Spinal cord (tissue), 10 donors: ENCODE measurements around the gene GAS7. TPM values are rescaled to one million over a fixed set of nuclear protein-coding genes. Genes with fewer than 3 reads are reported as not detected.

Source experiments
- DNase-seq, 6 donors: peaks; one replicate each; pipeline versions ENCODE4 v3.0.0 to v3.0.0-alpha.2; 2013 to 2015; ENCODE audit warnings: low spot score in 6 of 6, low read depth in 4 of 6
- H3K27ac ChIP-seq: one replicate; pipeline ENCODE4 v1.5.1; 2013; ENCODE audit warnings: low read depth, low read length, control low read depth
- H3K27me3 ChIP-seq: one replicate; pipeline ENCODE4 v1.6.1; 2013; ENCODE audit warnings: low read length; ENCODE audit not compliant: control insufficient read depth, insufficient read depth
- H3K36me3 ChIP-seq: one replicate; pipeline ENCODE4 v1.6.1; 2013; ENCODE audit warnings: low read length; ENCODE audit not compliant: control insufficient read depth, insufficient read depth
- H3K4me1 ChIP-seq: one replicate; pipeline ENCODE4 v1.6.1; 2013; ENCODE audit warnings: low read length; ENCODE audit not compliant: control insufficient read depth, insufficient read depth
- H3K4me3 ChIP-seq: one replicate; pipeline ENCODE4 v1.5.1; 2013; ENCODE audit warnings: low read depth, low read length, control low read depth
- H3K9me3 ChIP-seq: one replicate; pipeline ENCODE4 v1.6.1; 2013; ENCODE audit warnings: low read length; ENCODE audit not compliant: control insufficient read depth, insufficient read depth
- WGBS: methylation state at CpG from one replicate; pipeline ENCODE4 v1.1.5; 2013; ENCODE audit warnings: missing lambda C conversion rate; ENCODE audit not compliant: insufficient coverage; 5-methylcytosine and 5-hydroxymethylcytosine counted together
- polyA plus RNA-seq, 2 donors: library from polyadenylated mRNA; unstranded; fragments of 120-200 nt; gene quantifications; one replicate each; pipeline ENCODE4 v1.2.1, GENCODE V29; 2013; ENCODE audit not compliant: insufficient read length in 2 of 2
- total RNA-seq, 2 donors: library from RNA; depleted of rRNA in 1 of 2; stranded (reverse); fragments of 120-200 nt in 1 of 2; fragments of >200 nt in 1 of 2; gene quantifications; one replicate each; pipeline versions ENCODE4 v1.2.3 to v1.2.4, GENCODE V29; 2013 to 2014
- donor health status: healthy.

The GAS7 gene
- total and polyA plus RNA-seq, 4 donors = 51.8 to 93.8 (median 79.1) TPM

GRCh38 chr17:10195090-10195805 is 3.2 kb downstream of the GAS7 start:
- no peak overlapping the region for H3K4me3 ChIP-seq
- H3K4me1 ChIP-seq = peaks cover 28% of the 10 kb centered on the region
- H3K36me3 ChIP-seq = no peaks in the 10 kb centered on the region
- peaks cover 8% of the 10 kb centered on the region for H3K9me3 ChIP-seq
- no peak for DNase-seq
- H3K27me3 ChIP-seq = no peaks in the 10 kb centered on the region
- no peak overlapping the region for H3K27ac ChIP-seq
- 98% methylated on average over 4 of the region's 4 CpGs for WGBS

- Histone ChIP-seq H3K36me3 (no peaks in the 10 kb centered on the region), H3K4me1 (peaks cover 23% of the 10 kb centered on the region), H3K27me3 (no peaks in the 10 kb centered on the region), H3K4me3 (no peak overlapping the region), H3K27ac (no peak overlapping the region), H3K9me3 (peaks cover 8% of the 10 kb centered on the region)
- DNase-seq = no peak
- 100% methylated on average over 1 of the region's 2 CpGs for WGBS
These were observed 4.8 kb downstream of the GAS7 start for GRCh38 chr17:10193632-10194031.

GRCh38 chr17:10192972-10193371 is 5.4 kb downstream of the GAS7 start:
- DNase-seq = no peak
- Histone ChIP-seq H3K4me1 (peaks cover 21% of the 10 kb centered on the region), H3K9me3 (peaks cover 8% of the 10 kb centered on the region), H3K4me3 (no peak overlapping the region), H3K36me3 (no peaks in the 10 kb centered on the region), H3K27me3 (no peaks in the 10 kb centered on the region), H3K27ac (no peak overlapping the region)
- WGBS = 40% methylated on average over 1 of the region's 2 CpGs

GRCh38 chr17:10192461-10192860 is 5.9 kb downstream of the GAS7 start:
- H3K9me3 ChIP-seq = peaks cover 8% of the 10 kb centered on the region
- H3K4me3 ChIP-seq = no peak overlapping the region
- H3K27me3 ChIP-seq = no peaks in the 10 kb centered on the region
- WGBS = 34% methylated on average over 5 of the region's 5 CpGs
- H3K27ac ChIP-seq = no peak overlapping the region
- DNase-seq = no peak
- no peaks in the 10 kb centered on the region for H3K36me3 ChIP-seq
- peaks cover 16% of the 10 kb centered on the region for H3K4me1 ChIP-seq

- Histone ChIP-seq H3K27me3 (no peaks in the 10 kb centered on the region), H3K27ac (no peak overlapping the region), H3K4me1 (peaks cover 10% of the 10 kb centered on the region), H3K9me3 (no peaks in the 10 kb centered on the region), H3K4me3 (no peak overlapping the region), H3K36me3 (no peaks in the 10 kb centered on the region)
- DNase-seq = peak in 1 of 6 donors; percentile 54
- WGBS = no CpG with 5 or more reads among the region's 5 CpGs
These were observed 10.9 kb downstream of the GAS7 start for GRCh38 chr17:10187456-10187855.

- DNase-seq = no peak
- Histone ChIP-seq H3K4me3 (no peak overlapping the region), H3K27me3 (no peaks in the 10 kb centered on the region), H3K27ac (no peak overlapping the region), H3K9me3 (no peaks in the 10 kb centered on the region), H3K4me1 (peaks cover 10% of the 10 kb centered on the region), H3K36me3 (no peaks in the 10 kb centered on the region)
- 100% methylated on average over 4 of the region's 7 CpGs for WGBS
These were observed 11.5 kb downstream of the GAS7 start for GRCh38 chr17:10186771-10187410.

GRCh38 chr17:10183931-10184930 is 14.2 kb downstream of the GAS7 start:
- no peaks in the 10 kb centered on the region for H3K36me3 ChIP-seq
- no peak overlapping the region for H3K27ac ChIP-seq
- no peak overlapping the region for H3K4me3 ChIP-seq
- no peaks in the 10 kb centered on the region for H3K9me3 ChIP-seq
- DNase-seq = no peak
- H3K27me3 ChIP-seq = no peaks in the 10 kb centered on the region
- peaks cover 10% of the 10 kb centered on the region for H3K4me1 ChIP-seq
- WGBS = 74% methylated on average over 6 of the region's 8 CpGs

GRCh38 chr17:10182785-10183184 is 15.6 kb downstream of the GAS7 start:
- Histone ChIP-seq H3K36me3 (no peaks in the 10 kb centered on the region), H3K27ac (no peak overlapping the region)
- 58% methylated on average over 4 of the region's 5 CpGs for WGBS

GRCh38 chr17:10178506-10178991 is 19.9 kb downstream of the GAS7 start:
- H3K9me3 ChIP-seq = no peaks in the 10 kb centered on the region
- no peak overlapping the region for H3K4me3 ChIP-seq
- H3K27me3 ChIP-seq = no peaks in the 10 kb centered on the region
- H3K4me1 ChIP-seq = peaks cover 32% of the 10 kb centered on the region
- H3K36me3 ChIP-seq = no peaks in the 10 kb centered on the region
- no peak overlapping the region for H3K27ac ChIP-seq
- no peak for DNase-seq
- 49% methylated on average over 3 of the region's 8 CpGs for WGBS

More at GRCh38 chr17:10182785-10183184, 15.6 kb downstream of the GAS7 start:
- H3K4me3 ChIP-seq = no peak overlapping the region
- peak in 1 of 6 donors; percentile 14 for DNase-seq
- H3K4me1 ChIP-seq = peaks cover 21% of the 10 kb centered on the region
- H3K9me3 ChIP-seq = no peaks in the 10 kb centered on the region
- no peaks in the 10 kb centered on the region for H3K27me3 ChIP-seq
